ENCODE measurements around the gene ADK. TPM values are rescaled to one million over a fixed set of nuclear protein-coding genes. Genes with fewer than 3 reads are reported as not detected.

Gene ADK
- total and polyA plus RNA-seq, 2 experiments from 2014 or later: 39.9 to 53.0 TPM

- Histone ChIP-seq H2AFZ (no peak overlapping the region), H3K4me1 (ENCODE audit: insufficient read depth) (peaks cover 59% of the 10 kb centered on the region), H3K9me2 (ENCODE audit: insufficient read depth) (no peaks in the 10 kb centered on the region), H3K27ac (ENCODE audit: low read depth) (peak overlapping the region; percentile 83), H3K4me2 (peak overlapping the region; percentile 2; the same call in 1 of the 2 replicates), H3K36me3 (ENCODE audit: insufficient read depth) (no peaks in the 10 kb centered on the region), H3K27me3 (ENCODE audit: insufficient read depth) (no peaks in the 10 kb centered on the region), H3K4me3 (no peak overlapping the region), H3K79me2 (replicated peaks; ENCODE audit: insufficient read depth) (no peaks in the 10 kb centered on the region), H3F3A (replicated peaks; ENCODE audit: low read depth) (no peaks in the 10 kb centered on the region), H4K20me1 (replicated peaks; ENCODE audit: insufficient read depth) (no peaks in the 10 kb centered on the region)
- peaks cover 8% of the 10 kb centered on the region; the same call in 2 of the 3 replicates for H3K9me3 Mint-ChIP-seq
- peak; percentile 53 for DNase-seq (ENCODE audit: low spot score)
- peak overlapping the region; percentile 98 for H3K27ac Mint-ChIP-seq
- H3K4me1 Mint-ChIP-seq: peaks cover 52% of the 10 kb centered on the region
- no peaks in the 10 kb centered on the region for H3K27me3 Mint-ChIP-seq (ENCODE audit: insufficient read depth, low read depth, poor library complexity)
- TF ChIP-seq STAT1 (IDR thresholded peaks at IDR 0.05; ENCODE audit: unreplicated experiment) (no peak), ZNF114 (CRISPR knock-in tag; IDR thresholded peaks at IDR 0.05) (no peak), NANOG (IDR thresholded peaks at IDR 0.05; ENCODE audit: borderline replicate concordance) (no peak), JUNB (IDR thresholded peaks at IDR 0.05; ENCODE audit: unreplicated experiment) (no peak), EZH2phosphoT487 (IDR thresholded peaks at IDR 0.05; ENCODE audit: unreplicated experiment) (no peak)
- ATAC-seq: peak; percentile 71
- H3K36me3 Mint-ChIP-seq (ENCODE audit: low read depth): peaks cover 12% of the 10 kb centered on the region
- peak overlapping the region; percentile 38 for H3K4me3 Mint-ChIP-seq
These were observed 267.4 kb downstream of the ADK start for GRCh38 chr10:74418285-74418872.

- Histone ChIP-seq H2AFZ (no peak overlapping the region), H3F3A (replicated peaks; ENCODE audit: low read depth) (no peaks in the 10 kb centered on the region)
- H3K27ac Mint-ChIP-seq: peak overlapping the region; percentile 79
These were observed 268.5 kb downstream of the ADK start for GRCh38 chr10:74419491-74419951.

More at GRCh38 chr10:74419491-74419951, 268.5 kb downstream of the ADK start:
- H3K9me2 ChIP-seq (ENCODE audit: insufficient read depth): no peaks in the 10 kb centered on the region
- ATAC-seq (peak; percentile 71), DNase-seq (ENCODE audit: low spot score) (peak; percentile 47)
- H3K27ac ChIP-seq (ENCODE audit: low read depth): peak overlapping the region; percentile 32; the same call in 1 of the 2 replicates
- Mint-ChIP-seq H3K27me3 (ENCODE audit: insufficient read depth, low read depth, poor library complexity) (no peaks in the 10 kb centered on the region), H3K9me3 (peaks cover 18% of the 10 kb centered on the region), H3K4me1 (peaks cover 52% of the 10 kb centered on the region), H3K4me3 (no peak overlapping the region), H3K36me3 (ENCODE audit: low read depth) (peaks cover 21% of the 10 kb centered on the region)
- TF ChIP-seq, protein P1, sequence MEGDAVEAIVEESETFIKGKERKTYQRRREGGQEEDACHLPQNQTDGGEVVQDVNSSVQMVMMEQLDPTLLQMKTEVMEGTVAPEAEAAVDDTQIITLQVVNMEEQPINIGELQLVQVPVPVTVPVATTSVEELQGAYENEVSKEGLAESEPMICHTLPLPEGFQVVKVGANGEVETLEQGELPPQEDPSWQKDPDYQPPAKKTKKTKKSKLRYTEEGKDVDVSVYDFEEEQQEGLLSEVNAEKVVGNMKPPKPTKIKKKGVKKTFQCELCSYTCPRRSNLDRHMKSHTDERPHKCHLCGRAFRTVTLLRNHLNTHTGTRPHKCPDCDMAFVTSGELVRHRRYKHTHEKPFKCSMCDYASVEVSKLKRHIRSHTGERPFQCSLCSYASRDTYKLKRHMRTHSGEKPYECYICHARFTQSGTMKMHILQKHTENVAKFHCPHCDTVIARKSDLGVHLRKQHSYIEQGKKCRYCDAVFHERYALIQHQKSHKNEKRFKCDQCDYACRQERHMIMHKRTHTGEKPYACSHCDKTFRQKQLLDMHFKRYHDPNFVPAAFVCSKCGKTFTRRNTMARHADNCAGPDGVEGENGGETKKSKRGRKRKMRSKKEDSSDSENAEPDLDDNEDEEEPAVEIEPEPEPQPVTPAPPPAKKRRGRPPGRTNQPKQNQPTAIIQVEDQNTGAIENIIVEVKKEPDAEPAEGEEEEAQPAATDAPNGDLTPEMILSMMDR (conservative IDR thresholded peaks at IDR 0.05; ENCODE audit: low read depth in 2 of 2): no peak
- TF ChIP-seq, protein P2, sequence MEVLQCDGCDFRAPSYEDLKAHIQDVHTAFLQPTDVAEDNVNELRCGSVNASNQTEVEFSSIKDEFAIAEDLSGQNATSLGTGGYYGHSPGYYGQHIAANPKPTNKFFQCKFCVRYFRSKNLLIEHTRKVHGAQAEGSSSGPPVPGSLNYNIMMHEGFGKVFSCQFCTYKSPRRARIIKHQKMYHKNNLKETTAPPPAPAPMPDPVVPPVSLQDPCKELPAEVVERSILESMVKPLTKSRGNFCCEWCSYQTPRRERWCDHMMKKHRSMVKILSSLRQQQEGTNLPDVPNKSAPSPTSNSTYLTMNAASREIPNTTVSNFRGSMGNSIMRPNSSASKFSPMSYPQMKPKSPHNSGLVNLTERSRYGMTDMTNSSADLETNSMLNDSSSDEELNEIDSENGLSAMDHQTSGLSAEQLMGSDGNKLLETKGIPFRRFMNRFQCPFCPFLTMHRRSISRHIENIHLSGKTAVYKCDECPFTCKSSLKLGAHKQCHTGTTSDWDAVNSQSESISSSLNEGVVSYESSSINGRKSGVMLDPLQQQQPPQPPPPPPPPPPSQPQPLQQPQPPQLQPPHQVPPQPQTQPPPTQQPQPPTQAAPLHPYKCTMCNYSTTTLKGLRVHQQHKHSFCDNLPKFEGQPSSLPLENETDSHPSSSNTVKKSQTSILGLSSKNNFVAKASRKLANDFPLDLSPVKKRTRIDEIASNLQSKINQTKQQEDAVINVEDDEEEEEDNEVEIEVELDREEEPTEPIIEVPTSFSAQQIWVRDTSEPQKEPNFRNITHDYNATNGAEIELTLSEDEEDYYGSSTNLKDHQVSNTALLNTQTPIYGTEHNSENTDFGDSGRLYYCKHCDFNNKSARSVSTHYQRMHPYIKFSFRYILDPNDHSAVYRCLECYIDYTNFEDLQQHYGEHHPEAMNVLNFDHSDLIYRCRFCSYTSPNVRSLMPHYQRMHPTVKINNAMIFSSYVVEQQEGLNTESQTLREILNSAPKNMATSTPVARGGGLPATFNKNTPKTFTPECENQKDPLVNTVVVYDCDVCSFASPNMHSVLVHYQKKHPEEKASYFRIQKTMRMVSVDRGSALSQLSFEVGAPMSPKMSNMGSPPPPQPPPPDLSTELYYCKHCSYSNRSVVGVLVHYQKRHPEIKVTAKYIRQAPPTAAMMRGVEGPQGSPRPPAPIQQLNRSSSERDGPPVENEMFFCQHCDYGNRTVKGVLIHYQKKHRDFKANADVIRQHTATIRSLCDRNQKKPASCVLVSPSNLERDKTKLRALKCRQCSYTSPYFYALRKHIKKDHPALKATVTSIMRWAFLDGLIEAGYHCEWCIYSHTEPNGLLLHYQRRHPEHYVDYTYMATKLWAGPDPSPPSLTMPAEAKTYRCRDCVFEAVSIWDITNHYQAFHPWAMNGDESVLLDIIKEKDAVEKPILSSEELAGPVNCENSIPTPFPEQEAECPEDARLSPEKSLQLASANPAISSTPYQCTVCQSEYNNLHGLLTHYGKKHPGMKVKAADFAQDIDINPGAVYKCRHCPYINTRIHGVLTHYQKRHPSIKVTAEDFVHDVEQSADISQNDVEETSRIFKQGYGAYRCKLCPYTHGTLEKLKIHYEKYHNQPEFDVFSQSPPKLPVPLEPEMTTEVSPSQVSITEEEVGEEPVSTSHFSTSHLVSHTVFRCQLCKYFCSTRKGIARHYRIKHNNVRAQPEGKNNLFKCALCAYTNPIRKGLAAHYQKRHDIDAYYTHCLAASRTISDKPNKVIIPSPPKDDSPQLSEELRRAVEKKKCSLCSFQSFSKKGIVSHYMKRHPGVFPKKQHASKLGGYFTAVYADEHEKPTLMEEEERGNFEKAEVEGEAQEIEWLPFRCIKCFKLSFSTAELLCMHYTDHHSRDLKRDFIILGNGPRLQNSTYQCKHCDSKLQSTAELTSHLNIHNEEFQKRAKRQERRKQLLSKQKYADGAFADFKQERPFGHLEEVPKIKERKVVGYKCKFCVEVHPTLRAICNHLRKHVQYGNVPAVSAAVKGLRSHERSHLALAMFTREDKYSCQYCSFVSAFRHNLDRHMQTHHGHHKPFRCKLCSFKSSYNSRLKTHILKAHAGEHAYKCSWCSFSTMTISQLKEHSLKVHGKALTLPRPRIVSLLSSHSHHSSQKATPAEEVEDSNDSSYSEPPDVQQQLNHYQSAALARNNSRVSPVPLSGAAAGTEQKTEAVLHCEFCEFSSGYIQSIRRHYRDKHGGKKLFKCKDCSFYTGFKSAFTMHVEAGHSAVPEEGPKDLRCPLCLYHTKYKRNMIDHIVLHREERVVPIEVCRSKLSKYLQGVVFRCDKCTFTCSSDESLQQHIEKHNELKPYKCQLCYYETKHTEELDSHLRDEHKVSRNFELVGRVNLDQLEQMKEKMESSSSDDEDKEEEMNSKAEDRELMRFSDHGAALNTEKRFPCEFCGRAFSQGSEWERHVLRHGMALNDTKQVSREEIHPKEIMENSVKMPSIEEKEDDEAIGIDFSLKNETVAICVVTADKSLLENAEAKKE (CRISPR knock-in tag; IDR thresholded peaks at IDR 0.05): no peak
- TF ChIP-seq NANOG (IDR thresholded peaks at IDR 0.05; ENCODE audit: borderline replicate concordance) (no peak), EZH2 (IDR thresholded peaks at IDR 0.05; ENCODE audit: low read depth, unreplicated experiment) (no peak), EZH2phosphoT487 (IDR thresholded peaks at IDR 0.05; ENCODE audit: unreplicated experiment) (no peak), STAT1 (IDR thresholded peaks at IDR 0.05; ENCODE audit: unreplicated experiment) (no peak), POLR2AphosphoS5 (IDR thresholded peaks at IDR 0.05; ENCODE audit: low read depth) (no peak), CREB1 (CRISPR knock-in tag; IDR thresholded peaks at IDR 0.05; ENCODE audit: low read depth) (no peak)
- peaks cover 59% of the 10 kb centered on the region for H3K4me1 ChIP-seq (ENCODE audit: insufficient read depth)
- no peaks in the 10 kb centered on the region for H3K27me3 ChIP-seq (ENCODE audit: insufficient read depth)
- no peaks in the 10 kb centered on the region for H3K79me2 ChIP-seq (replicated peaks; ENCODE audit: insufficient read depth)
- H3K4me3 ChIP-seq: no peak overlapping the region
- no peaks in the 10 kb centered on the region for H3K36me3 ChIP-seq (ENCODE audit: insufficient read depth)
- peak overlapping the region; percentile 72; the same call in 1 of the 2 replicates for H3K4me2 ChIP-seq
- H4K20me1 ChIP-seq (replicated peaks; ENCODE audit: insufficient read depth): no peaks in the 10 kb centered on the region
